MM.1S (cell line): ENCODE data around the gene RNF220.

ENCODE experiments used
- EZH2 ChIP-seq: fragments of 300-600 bp; sonication (generic); optimal IDR thresholded peaks from 2 replicates; pipeline ENCODE3; 2017; ENCODE audit warnings: low read depth, mild to moderate bottlenecking, antibody characterized with exemption, low read length, mixed read lengths
- EZH2phosphoT487 ChIP-seq: fragments of 300-600 bp; sonication (generic); IDR thresholded peaks from 2 replicates; pipeline ENCODE4 v1.6.1; 2018; ENCODE audit warnings: antibody characterized with exemption, low read length
- TF ChIP-seq, protein P1 (sequence below): fragments of 300-600 bp; sonication (generic); IDR thresholded peaks from 2 replicates; pipeline ENCODE4 v1.5.1; 2016; ENCODE audit warnings: antibody characterized with exemption, low read length, mixed read lengths

DNA sequence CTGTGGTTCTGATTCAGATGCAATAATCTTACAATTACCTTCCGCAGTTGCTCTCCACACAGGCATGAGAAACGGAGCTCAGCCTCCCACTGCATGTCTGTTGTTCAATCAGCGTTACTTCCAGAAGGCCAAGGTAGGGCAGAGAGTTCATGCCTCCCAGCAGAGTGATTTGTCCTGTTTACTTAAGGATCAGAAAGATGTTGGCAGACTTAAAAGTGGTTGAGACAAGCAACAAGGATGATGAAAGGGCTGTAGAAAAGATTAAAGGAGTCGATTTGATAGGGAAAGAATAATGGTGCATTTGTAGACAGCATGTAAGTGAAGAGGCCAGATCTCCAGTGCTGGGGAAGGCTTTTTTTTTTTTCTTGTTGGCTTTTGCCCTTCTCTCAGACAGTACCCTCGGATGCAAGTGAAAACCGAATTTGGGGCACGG, 296.1 kb downstream of the RNF220 start:
- TF ChIP-seq EZH2 (no peak), EZH2phosphoT487 (no peak)
- TF ChIP-seq, protein P1, sequence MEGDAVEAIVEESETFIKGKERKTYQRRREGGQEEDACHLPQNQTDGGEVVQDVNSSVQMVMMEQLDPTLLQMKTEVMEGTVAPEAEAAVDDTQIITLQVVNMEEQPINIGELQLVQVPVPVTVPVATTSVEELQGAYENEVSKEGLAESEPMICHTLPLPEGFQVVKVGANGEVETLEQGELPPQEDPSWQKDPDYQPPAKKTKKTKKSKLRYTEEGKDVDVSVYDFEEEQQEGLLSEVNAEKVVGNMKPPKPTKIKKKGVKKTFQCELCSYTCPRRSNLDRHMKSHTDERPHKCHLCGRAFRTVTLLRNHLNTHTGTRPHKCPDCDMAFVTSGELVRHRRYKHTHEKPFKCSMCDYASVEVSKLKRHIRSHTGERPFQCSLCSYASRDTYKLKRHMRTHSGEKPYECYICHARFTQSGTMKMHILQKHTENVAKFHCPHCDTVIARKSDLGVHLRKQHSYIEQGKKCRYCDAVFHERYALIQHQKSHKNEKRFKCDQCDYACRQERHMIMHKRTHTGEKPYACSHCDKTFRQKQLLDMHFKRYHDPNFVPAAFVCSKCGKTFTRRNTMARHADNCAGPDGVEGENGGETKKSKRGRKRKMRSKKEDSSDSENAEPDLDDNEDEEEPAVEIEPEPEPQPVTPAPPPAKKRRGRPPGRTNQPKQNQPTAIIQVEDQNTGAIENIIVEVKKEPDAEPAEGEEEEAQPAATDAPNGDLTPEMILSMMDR, result no peak
